ENCODE measurements around the gene BMPR1A.

- no peak for TF ChIP-seq POLR2AphosphoS5 (IDR thresholded peaks at IDR 0.05; ENCODE audit: low read depth)
- TF ChIP-seq, protein P1, sequence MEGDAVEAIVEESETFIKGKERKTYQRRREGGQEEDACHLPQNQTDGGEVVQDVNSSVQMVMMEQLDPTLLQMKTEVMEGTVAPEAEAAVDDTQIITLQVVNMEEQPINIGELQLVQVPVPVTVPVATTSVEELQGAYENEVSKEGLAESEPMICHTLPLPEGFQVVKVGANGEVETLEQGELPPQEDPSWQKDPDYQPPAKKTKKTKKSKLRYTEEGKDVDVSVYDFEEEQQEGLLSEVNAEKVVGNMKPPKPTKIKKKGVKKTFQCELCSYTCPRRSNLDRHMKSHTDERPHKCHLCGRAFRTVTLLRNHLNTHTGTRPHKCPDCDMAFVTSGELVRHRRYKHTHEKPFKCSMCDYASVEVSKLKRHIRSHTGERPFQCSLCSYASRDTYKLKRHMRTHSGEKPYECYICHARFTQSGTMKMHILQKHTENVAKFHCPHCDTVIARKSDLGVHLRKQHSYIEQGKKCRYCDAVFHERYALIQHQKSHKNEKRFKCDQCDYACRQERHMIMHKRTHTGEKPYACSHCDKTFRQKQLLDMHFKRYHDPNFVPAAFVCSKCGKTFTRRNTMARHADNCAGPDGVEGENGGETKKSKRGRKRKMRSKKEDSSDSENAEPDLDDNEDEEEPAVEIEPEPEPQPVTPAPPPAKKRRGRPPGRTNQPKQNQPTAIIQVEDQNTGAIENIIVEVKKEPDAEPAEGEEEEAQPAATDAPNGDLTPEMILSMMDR (IDR thresholded peaks at IDR 0.05; ENCODE audit: insufficient read depth, low read length): no peak
- no peak for TF ChIP-seq REST (IDR thresholded peaks at IDR 0.05; ENCODE audit: insufficient replicate concordance, low read depth)
Measured at GRCh38 chr10:86724445-86724844, 32.0 kb upstream of the BMPR1A start.
